ENCODE measurements around the gene NFIX.
A peak's percentile ranks its signal among the peaks of the same experiment; 100 is the strongest.

NFIX gene

DNA sequence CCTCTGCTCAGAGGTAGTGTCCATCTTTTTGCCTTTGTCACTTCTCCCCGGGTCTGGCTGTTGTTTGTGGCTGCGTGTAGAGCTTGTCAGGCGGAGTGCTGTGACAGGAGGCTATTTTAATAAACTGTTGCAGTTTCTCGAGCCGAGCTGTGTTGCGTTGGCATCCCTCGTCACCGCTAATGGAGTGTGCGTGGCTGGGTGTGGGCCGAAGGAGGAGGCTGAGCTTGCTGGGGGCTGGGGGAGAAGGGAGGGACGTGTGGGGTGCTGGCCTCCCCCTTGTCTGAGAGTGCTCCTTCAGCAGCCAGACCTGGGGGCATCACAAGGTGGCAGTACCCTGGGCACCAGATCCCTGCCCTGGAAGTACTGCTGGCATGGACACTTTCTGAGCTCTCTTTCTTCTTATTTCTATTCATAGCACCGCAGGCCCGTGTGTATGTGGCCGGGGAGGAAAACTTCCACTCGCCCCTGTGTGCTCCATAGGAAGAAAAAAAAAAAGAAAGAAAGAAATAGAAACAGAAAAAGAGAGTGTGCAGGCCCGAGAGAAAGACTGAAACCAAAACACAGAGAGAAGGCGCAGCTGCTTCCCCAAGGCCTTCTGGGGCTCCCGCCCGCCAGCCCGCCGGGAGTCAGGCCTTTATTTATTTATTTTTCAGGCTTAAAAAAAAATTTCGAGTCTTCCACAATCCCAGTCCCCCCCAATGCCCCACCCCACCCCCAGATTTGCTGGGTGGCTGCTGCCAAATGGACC, 27.0 kb downstream of the NFIX start:
- H3K36me3 ChIP-seq (replicated peaks; ENCODE audit: low read depth, low read length), result no peaks in the 10 kb centered on the region
- no peaks in the 10 kb centered on the region for H3K27me3 ChIP-seq (ENCODE audit: low read depth, low read length)
- H2AFZ ChIP-seq (ENCODE audit: low read depth, low read length), result peak overlapping the region; percentile 82
- TF ChIP-seq, protein P1, sequence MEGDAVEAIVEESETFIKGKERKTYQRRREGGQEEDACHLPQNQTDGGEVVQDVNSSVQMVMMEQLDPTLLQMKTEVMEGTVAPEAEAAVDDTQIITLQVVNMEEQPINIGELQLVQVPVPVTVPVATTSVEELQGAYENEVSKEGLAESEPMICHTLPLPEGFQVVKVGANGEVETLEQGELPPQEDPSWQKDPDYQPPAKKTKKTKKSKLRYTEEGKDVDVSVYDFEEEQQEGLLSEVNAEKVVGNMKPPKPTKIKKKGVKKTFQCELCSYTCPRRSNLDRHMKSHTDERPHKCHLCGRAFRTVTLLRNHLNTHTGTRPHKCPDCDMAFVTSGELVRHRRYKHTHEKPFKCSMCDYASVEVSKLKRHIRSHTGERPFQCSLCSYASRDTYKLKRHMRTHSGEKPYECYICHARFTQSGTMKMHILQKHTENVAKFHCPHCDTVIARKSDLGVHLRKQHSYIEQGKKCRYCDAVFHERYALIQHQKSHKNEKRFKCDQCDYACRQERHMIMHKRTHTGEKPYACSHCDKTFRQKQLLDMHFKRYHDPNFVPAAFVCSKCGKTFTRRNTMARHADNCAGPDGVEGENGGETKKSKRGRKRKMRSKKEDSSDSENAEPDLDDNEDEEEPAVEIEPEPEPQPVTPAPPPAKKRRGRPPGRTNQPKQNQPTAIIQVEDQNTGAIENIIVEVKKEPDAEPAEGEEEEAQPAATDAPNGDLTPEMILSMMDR (IDR thresholded peaks at IDR 0.05; ENCODE audit: low read depth, low read length), result no peak
- no peak for TF ChIP-seq EZH2phosphoT487 (IDR thresholded peaks at IDR 0.05; ENCODE audit: low read depth)
- peak overlapping the region; percentile 82 for H3K4me3 ChIP-seq (ENCODE audit: low read length)
- H3K4me1 ChIP-seq (ENCODE audit: low read length), result peaks cover 39% of the 10 kb centered on the region
- H3K4me2 ChIP-seq (ENCODE audit: low read length), result peak overlapping the region; percentile 94
- H3K27ac ChIP-seq (ENCODE audit: low read length), result peak overlapping the region; percentile 47
- H3K9me3 ChIP-seq (ENCODE audit: insufficient read depth, low read length), result no peaks in the 10 kb centered on the region
- no peaks in the 10 kb centered on the region for H4K20me1 ChIP-seq (ENCODE audit: insufficient read depth, low read length)
- no peaks in the 10 kb centered on the region for H3K79me2 ChIP-seq (ENCODE audit: low read length)
- peak overlapping the region; percentile 77 for H3K9ac ChIP-seq (ENCODE audit: low read length)

DNA sequence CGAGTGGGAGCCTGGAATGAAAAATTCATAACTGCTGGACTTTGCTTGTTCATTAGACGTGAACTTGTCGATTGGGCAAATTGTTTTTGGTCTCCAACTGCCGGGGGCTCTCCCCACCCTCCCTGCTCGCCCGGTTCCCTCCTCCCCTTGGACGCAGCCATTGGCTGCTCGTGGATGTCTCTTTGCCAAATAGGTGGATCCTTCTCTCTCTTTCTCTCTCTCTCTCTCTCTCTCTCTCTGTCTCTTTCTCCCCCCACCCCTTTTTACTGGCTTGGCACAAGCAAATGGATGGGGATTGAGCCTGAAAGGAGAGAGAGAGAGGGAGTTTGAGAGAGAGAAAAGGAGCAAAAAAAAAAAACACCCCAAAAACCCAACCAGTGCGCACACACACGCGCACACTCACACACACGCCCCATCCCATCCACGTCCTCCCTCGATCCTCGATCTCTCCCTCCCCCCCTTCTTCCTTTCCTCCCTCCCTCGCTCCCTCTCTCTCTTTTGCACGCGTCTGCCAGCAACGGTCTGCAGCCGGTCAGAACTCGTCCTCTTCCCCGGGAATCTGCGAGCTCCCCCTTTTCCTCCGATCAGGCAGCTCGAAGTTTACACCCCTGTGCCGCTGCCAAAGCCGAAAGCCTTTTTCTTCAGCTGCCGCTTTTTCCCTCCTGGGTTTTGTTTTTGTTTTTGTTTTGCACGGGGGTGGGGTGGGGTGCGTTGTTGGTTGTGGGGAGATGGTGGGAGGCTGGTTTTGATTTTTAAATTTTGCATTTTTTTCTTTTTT, 27.8 kb downstream of the NFIX start:
- Histone ChIP-seq H3K9ac (ENCODE audit: low read length) (peak overlapping the region; percentile 77), H3K79me2 (ENCODE audit: low read length) (no peaks in the 10 kb centered on the region), H3K27me3 (ENCODE audit: low read depth, low read length) (no peaks in the 10 kb centered on the region), H2AFZ (ENCODE audit: low read depth, low read length) (peak overlapping the region; percentile 82), H3K36me3 (replicated peaks; ENCODE audit: low read depth, low read length) (no peaks in the 10 kb centered on the region), H4K20me1 (ENCODE audit: insufficient read depth, low read length) (no peaks in the 10 kb centered on the region), H3K4me3 (ENCODE audit: low read length) (peak overlapping the region; percentile 82), H3K27ac (ENCODE audit: low read length) (peak overlapping the region; percentile 47), H3K4me2 (ENCODE audit: low read length) (peak overlapping the region; percentile 94), H3K4me1 (ENCODE audit: low read length) (peaks cover 33% of the 10 kb centered on the region), H3K9me3 (ENCODE audit: insufficient read depth, low read length) (no peaks in the 10 kb centered on the region)
- TF ChIP-seq, protein P1 (IDR thresholded peaks at IDR 0.05; ENCODE audit: low read depth, low read length), result no peak
- TF ChIP-seq EZH2phosphoT487 (IDR thresholded peaks at IDR 0.05; ENCODE audit: low read depth), result no peak

- H3K27ac ChIP-seq (ENCODE audit: low read length), result peak overlapping the region; percentile 47
- H3K4me2 ChIP-seq (ENCODE audit: low read length), result peak overlapping the region; percentile 94
- no peaks in the 10 kb centered on the region for H4K20me1 ChIP-seq (ENCODE audit: insufficient read depth, low read length)
- TF ChIP-seq, protein P1 (IDR thresholded peaks at IDR 0.05; ENCODE audit: low read depth, low read length), result no peak
- no peak for TF ChIP-seq EZH2phosphoT487 (IDR thresholded peaks at IDR 0.05; ENCODE audit: low read depth)
- H3K4me3 ChIP-seq (ENCODE audit: low read length), result peak overlapping the region; percentile 82
- no peaks in the 10 kb centered on the region for H3K79me2 ChIP-seq (ENCODE audit: low read length)
- H3K9me3 ChIP-seq (ENCODE audit: insufficient read depth, low read length), result no peaks in the 10 kb centered on the region
- no peaks in the 10 kb centered on the region for H3K36me3 ChIP-seq (replicated peaks; ENCODE audit: low read depth, low read length)
- H3K27me3 ChIP-seq (ENCODE audit: low read depth, low read length), result no peaks in the 10 kb centered on the region
- peaks cover 33% of the 10 kb centered on the region for H3K4me1 ChIP-seq (ENCODE audit: low read length)
- peak overlapping the region; percentile 77 for H3K9ac ChIP-seq (ENCODE audit: low read length)
- no peak overlapping the region for H2AFZ ChIP-seq (ENCODE audit: low read depth, low read length)
These were observed 28.4 kb downstream of the NFIX start for GRCh38 chr19:13023656-13024055.

Data from OCI-LY3 (cell line).